ENCODE data around the gene TIMMDC1. TPM values are rescaled to one million over a fixed set of nuclear protein-coding genes. Genes with fewer than 3 reads are reported as not detected.

TIMMDC1 gene
- total RNA-seq, 3 donors from 2014 or later (not counting 1 experiment from before 2014, with no cell fraction given) = 31.9 to 50.1 (median 34.1) TPM

GRCh38 chr3:119538772-119539171, 40.4 kb downstream of the TIMMDC1 start:
- ATAC-seq = no peak
- no peaks in the 10 kb centered on the region for H3K9me3 ChIP-seq (ENCODE audit: control insufficient read depth, insufficient read depth, low read length)
- H3K4me3 Mint-ChIP-seq = no peak overlapping the region

GRCh38 chr3:119541547-119541946, 43.2 kb downstream of the TIMMDC1 start:
- H3K4me1 Mint-ChIP-seq = no peaks in the 10 kb centered on the region

More at GRCh38 chr3:119538772-119539171, 40.4 kb downstream of the TIMMDC1 start:
- Histone ChIP-seq H3K4me3 (ENCODE audit: low read length) (no peak overlapping the region), H3K4me1 (ENCODE audit: control insufficient read depth, insufficient read depth, low read length) (no peaks in the 10 kb centered on the region), H3K36me3 (ENCODE audit: control insufficient read depth, insufficient read depth, low read length) (no peaks in the 10 kb centered on the region), H3K27me3 (ENCODE audit: control insufficient read depth, insufficient read depth, low read length) (no peaks in the 10 kb centered on the region), H3K27ac (ENCODE audit: low read length) (no peak overlapping the region)
- no peak for TF ChIP-seq CTCF (IDR thresholded peaks at IDR 0.05)
- 86% methylated on average over 1 of the region's 1 CpG for WGBS (ENCODE audit: insufficient coverage)
- DNase-seq = no peak
- Mint-ChIP-seq H3K36me3 (no peaks in the 10 kb centered on the region), H3K27ac (no peak overlapping the region), H3K9me3 (no peaks in the 10 kb centered on the region), H3K27me3 (ENCODE audit: low read depth in 2 of 2) (no peaks in the 10 kb centered on the region), H3K4me1 (no peaks in the 10 kb centered on the region)
- intact Hi-C loops (cut with micrococcal nuclease) = no loop called here

GRCh38 chr3:119542168-119542767, 43.9 kb downstream of the TIMMDC1 start:
- TF ChIP-seq CTCF (IDR thresholded peaks at IDR 0.05) = no peak
- no CpG with 5 or more reads among the region's 2 CpGs for whole genome bisulfite sequencing (ENCODE audit: insufficient coverage)
- Histone ChIP-seq H3K9me3 (ENCODE audit: control insufficient read depth, insufficient read depth, low read length) (no peaks in the 10 kb centered on the region), H3K4me1 (ENCODE audit: control insufficient read depth, insufficient read depth, low read length) (no peaks in the 10 kb centered on the region), H3K27ac (ENCODE audit: low read length) (no peak overlapping the region), H3K4me3 (ENCODE audit: low read length) (no peak overlapping the region), H3K36me3 (ENCODE audit: control insufficient read depth, insufficient read depth, low read length) (no peaks in the 10 kb centered on the region), H3K27me3 (ENCODE audit: control insufficient read depth, insufficient read depth, low read length) (no peaks in the 10 kb centered on the region)
- H3K36me3 Mint-ChIP-seq = no peaks in the 10 kb centered on the region
- intact Hi-C loops (cut with micrococcal nuclease) = no loop called here
- no peak for ATAC-seq
- no peaks in the 10 kb centered on the region for H3K9me3 Mint-ChIP-seq
- H3K27ac Mint-ChIP-seq = no peak overlapping the region
- H3K27me3 Mint-ChIP-seq (ENCODE audit: low read depth in 2 of 2) = no peaks in the 10 kb centered on the region
- no peak for DNase-seq
- no peaks in the 10 kb centered on the region for H3K4me1 Mint-ChIP-seq
- no peak overlapping the region for H3K4me3 Mint-ChIP-seq

More at GRCh38 chr3:119541547-119541946, 43.2 kb downstream of the TIMMDC1 start:
- no peak overlapping the region for H3K4me3 Mint-ChIP-seq
- H3K9me3 Mint-ChIP-seq = no peaks in the 10 kb centered on the region
- no peak overlapping the region for H3K27ac Mint-ChIP-seq
- no peak overlapping the region for H3K4me3 ChIP-seq (ENCODE audit: low read length)
- no peak overlapping the region for H3K27ac ChIP-seq (ENCODE audit: low read length)
- TF ChIP-seq CTCF (IDR thresholded peaks at IDR 0.05) = no peak
- H3K27me3 Mint-ChIP-seq (ENCODE audit: low read depth in 2 of 2) = no peaks in the 10 kb centered on the region
- ATAC-seq (no peak), DNase-seq (no peak)
- intact Hi-C loops (cut with micrococcal nuclease) = no loop called here
- no peaks in the 10 kb centered on the region for H3K36me3 Mint-ChIP-seq
- no peaks in the 10 kb centered on the region for H3K4me1 ChIP-seq (ENCODE audit: control insufficient read depth, insufficient read depth, low read length)
- H3K36me3 ChIP-seq (ENCODE audit: control insufficient read depth, insufficient read depth, low read length) = no peaks in the 10 kb centered on the region
- no peaks in the 10 kb centered on the region for H3K27me3 ChIP-seq (ENCODE audit: control insufficient read depth, insufficient read depth, low read length)
- H3K9me3 ChIP-seq (ENCODE audit: control insufficient read depth, insufficient read depth, low read length) = no peaks in the 10 kb centered on the region
- 70% methylated on average over 3 of the region's 3 CpGs for WGBS (ENCODE audit: insufficient coverage)

GRCh38 chr3:119543147-119543546, 44.8 kb downstream of the TIMMDC1 start:
- H3K27me3 ChIP-seq (ENCODE audit: control insufficient read depth, insufficient read depth, low read length) = no peaks in the 10 kb centered on the region
- H3K9me3 Mint-ChIP-seq = no peaks in the 10 kb centered on the region
- intact Hi-C loops (cut with micrococcal nuclease) = no loop called here
- H3K9me3 ChIP-seq (ENCODE audit: control insufficient read depth, insufficient read depth, low read length) = no peaks in the 10 kb centered on the region
- DNase-seq (no peak), ATAC-seq (no peak)
- H3K4me1 Mint-ChIP-seq = no peaks in the 10 kb centered on the region
- no peak overlapping the region for H3K27ac ChIP-seq (ENCODE audit: low read length)
- no peak overlapping the region for H3K4me3 Mint-ChIP-seq
- H3K27me3 Mint-ChIP-seq (ENCODE audit: low read depth in 2 of 2) = peaks cover 0 to 3% of the 10 kb centered on the region in 2 donors
- no peaks in the 10 kb centered on the region for H3K4me1 ChIP-seq (ENCODE audit: control insufficient read depth, insufficient read depth, low read length)
- H3K36me3 Mint-ChIP-seq = no peaks in the 10 kb centered on the region
- 98% methylated on average over 7 of the region's 7 CpGs for WGBS (ENCODE audit: insufficient coverage)
- no peak overlapping the region for H3K4me3 ChIP-seq (ENCODE audit: low read length)
- TF ChIP-seq CTCF (IDR thresholded peaks at IDR 0.05) = no peak
- H3K27ac Mint-ChIP-seq = no peak overlapping the region
- H3K36me3 ChIP-seq (ENCODE audit: control insufficient read depth, insufficient read depth, low read length) = no peaks in the 10 kb centered on the region
